Suprapubic skin (tissue), 3 donors: ENCODE data around the gene ANKRD11.

Experiments used
- EP300 ChIP-seq: sonication (generic); formaldehyde crosslinking; IDR thresholded peaks from one replicate; pipeline ENCODE4 v1.6.1; 2017; ENCODE audit warnings: antibody characterized with exemption
- POLR2A ChIP-seq, 2 donors: fragments of 450-650 bp; IDR thresholded peaks; one replicate each; pipeline ENCODE4 v1.6.1; 2017; ENCODE audit warnings: antibody characterized with exemption in 2 of 2, mild to moderate bottlenecking in 2 of 2, moderate library complexity in 2 of 2
- TF ChIP-seq, protein P1 (sequence below), 2 donors: fragments of 200-600 bp in 1 of 2; fragments of 450-650 bp in 1 of 2; sonication (generic) in 1 of 2; IDR thresholded peaks; one replicate each; pipeline ENCODE4 v1.5.1; 2016 to 2019; ENCODE audit warnings: antibody characterized with exemption in 2 of 2, mild to moderate bottlenecking in 1 of 2, moderate library complexity in 1 of 2

DNA sequence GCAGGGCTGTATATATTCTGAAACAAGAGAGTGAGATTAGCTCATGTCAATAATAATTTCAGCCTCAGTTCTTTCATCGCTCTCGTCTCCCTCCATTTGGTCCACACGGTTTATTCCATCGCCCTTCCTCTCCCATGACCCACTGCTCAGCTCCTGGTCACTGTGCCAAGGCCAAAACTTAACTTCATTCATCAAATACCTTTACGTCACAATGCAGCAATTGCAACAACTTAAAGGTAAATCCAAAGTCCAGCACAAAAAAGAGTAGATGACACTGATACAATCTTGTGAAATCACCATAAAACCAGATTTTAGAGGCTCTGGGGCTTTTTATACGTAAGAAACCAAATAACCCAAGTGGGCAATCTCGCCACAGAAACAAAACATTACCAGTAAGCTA, 72.0 kb downstream of the ANKRD11 start:
- TF ChIP-seq, protein P1, sequence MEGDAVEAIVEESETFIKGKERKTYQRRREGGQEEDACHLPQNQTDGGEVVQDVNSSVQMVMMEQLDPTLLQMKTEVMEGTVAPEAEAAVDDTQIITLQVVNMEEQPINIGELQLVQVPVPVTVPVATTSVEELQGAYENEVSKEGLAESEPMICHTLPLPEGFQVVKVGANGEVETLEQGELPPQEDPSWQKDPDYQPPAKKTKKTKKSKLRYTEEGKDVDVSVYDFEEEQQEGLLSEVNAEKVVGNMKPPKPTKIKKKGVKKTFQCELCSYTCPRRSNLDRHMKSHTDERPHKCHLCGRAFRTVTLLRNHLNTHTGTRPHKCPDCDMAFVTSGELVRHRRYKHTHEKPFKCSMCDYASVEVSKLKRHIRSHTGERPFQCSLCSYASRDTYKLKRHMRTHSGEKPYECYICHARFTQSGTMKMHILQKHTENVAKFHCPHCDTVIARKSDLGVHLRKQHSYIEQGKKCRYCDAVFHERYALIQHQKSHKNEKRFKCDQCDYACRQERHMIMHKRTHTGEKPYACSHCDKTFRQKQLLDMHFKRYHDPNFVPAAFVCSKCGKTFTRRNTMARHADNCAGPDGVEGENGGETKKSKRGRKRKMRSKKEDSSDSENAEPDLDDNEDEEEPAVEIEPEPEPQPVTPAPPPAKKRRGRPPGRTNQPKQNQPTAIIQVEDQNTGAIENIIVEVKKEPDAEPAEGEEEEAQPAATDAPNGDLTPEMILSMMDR (IDR thresholded peaks at IDR 0.05), result no peak
- TF ChIP-seq EP300 (no peak), POLR2A (IDR thresholded peaks at IDR 0.05) (no peak)
